HEK293T (cell line): ENCODE data around the gene PXK.

Experiments
- BHLHE40 ChIP-seq: fragments of 450-650 bp; IDR thresholded peaks from 2 replicates; pipeline ENCODE4 v1.6.1; 2016; ENCODE audit warnings: mild to moderate bottlenecking, moderate library complexity, borderline replicate concordance
- ELF4 ChIP-seq: fragments of 450-650 bp; IDR thresholded peaks from 2 replicates; pipeline ENCODE4 v1.6.1; 2017; ENCODE audit warnings: antibody characterized with exemption
- FOXA1 ChIP-seq: fragments of 450-650 bp; IDR thresholded peaks from 2 replicates; pipeline ENCODE4 v1.6.1; 2016; ENCODE audit warnings: mild to moderate bottlenecking
- FOXK2 ChIP-seq: fragments of 450-650 bp; IDR thresholded peaks from 2 replicates; pipeline ENCODE4 v1.6.1; 2016; ENCODE audit warnings: mild to moderate bottlenecking
- FOXM1 ChIP-seq: fragments of 450-650 bp; IDR thresholded peaks from 2 replicates; pipeline ENCODE4 v1.6.1; 2017; ENCODE audit warnings: mild to moderate bottlenecking, borderline replicate concordance
- HDGF ChIP-seq: fragments of 450-650 bp; IDR thresholded peaks from 2 replicates; pipeline ENCODE4 v1.6.1; 2017; ENCODE audit warnings: antibody characterized with exemption, borderline replicate concordance
- LEF1 ChIP-seq: fragments of 450-650 bp; IDR thresholded peaks from 2 replicates; pipeline ENCODE4 v1.6.1; 2017; ENCODE audit warnings: mild to moderate bottlenecking, borderline replicate concordance
- NFRKB ChIP-seq: fragments of 450-650 bp; IDR thresholded peaks from 2 replicates; pipeline ENCODE4 v1.6.1; 2016; ENCODE audit warnings: mild to moderate bottlenecking, moderate library complexity
- SP1 ChIP-seq: fragments of 450-650 bp; IDR thresholded peaks from 2 replicates; pipeline ENCODE4 v1.6.1; 2017
- SUZ12 ChIP-seq: fragments of 450-650 bp; IDR thresholded peaks from 2 replicates; pipeline ENCODE4 v1.6.1; 2016; ENCODE audit warnings: mild to moderate bottlenecking
- ZNF384 ChIP-seq: fragments of 450-650 bp; IDR thresholded peaks from 2 replicates; pipeline ENCODE4 v1.6.1; 2016
- TF ChIP-seq, protein P1 (sequence below): fragments of 450-650 bp; IDR thresholded peaks from 2 replicates; pipeline ENCODE4 v1.6.1; 2016

DNA sequence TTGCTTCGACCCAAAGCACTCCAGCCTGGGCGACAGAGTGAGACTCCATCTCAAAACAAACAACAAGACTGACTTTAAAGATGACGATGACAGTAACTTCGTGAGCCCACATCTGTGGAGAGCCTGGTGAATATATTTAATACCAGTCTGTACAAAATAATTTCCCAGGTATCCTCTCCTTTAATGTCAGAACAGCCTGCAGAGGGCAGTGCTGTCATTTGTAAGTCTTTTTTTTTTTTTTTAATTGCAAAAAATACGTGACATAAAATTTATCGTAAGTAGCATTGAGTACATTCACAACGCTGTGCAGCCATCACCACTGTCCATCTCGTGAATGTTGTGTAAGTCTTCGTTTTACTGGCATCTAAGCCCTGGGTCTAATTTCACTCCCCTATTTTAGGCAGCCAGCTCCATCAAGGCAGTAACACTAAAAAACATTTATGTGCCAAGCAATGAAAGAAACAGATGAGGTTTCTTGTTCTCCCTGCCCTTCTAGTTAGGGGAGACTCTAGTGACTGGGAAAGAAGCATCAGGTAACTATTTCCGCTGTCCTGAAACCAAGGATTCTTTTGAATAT lies 25.0 kb upstream of the PXK start:
- TF ChIP-seq FOXM1 (no peak), BHLHE40 (no peak), LEF1 (no peak), SP1 (no peak), FOXA1 (no peak), ZNF384 (peak; percentile 97), ELF4 (no peak), NFRKB (no peak), SUZ12 (no peak), FOXK2 (no peak), HDGF (no peak)
- TF ChIP-seq, protein P1, sequence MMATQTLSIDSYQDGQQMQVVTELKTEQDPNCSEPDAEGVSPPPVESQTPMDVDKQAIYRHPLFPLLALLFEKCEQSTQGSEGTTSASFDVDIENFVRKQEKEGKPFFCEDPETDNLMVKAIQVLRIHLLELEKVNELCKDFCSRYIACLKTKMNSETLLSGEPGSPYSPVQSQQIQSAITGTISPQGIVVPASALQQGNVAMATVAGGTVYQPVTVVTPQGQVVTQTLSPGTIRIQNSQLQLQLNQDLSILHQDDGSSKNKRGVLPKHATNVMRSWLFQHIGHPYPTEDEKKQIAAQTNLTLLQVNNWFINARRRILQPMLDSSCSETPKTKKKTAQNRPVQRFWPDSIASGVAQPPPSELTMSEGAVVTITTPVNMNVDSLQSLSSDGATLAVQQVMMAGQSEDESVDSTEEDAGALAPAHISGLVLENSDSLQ: no peak
